HepG2 (cell line): ENCODE results near the gene USP35. TPM values are rescaled to one million over a fixed set of nuclear protein-coding genes. Genes with fewer than 3 reads are reported as not detected.

Source experiments
- AHR ChIP-seq: IDR thresholded peaks from 2 replicates; pipeline ENCODE4 v1.6.1; 2018; ENCODE audit warnings: missing genetic modification reagents, missing compliant biosample characterization
- CBX5 ChIP-seq: sonication (generic); formaldehyde crosslinking; IDR thresholded peaks from 2 replicates; pipeline ENCODE4 v1.4.0; 2020; ENCODE audit warnings: missing genetic modification reagents, borderline replicate concordance
- CEBPG ChIP-seq: IDR thresholded peaks from 2 replicates; pipeline ENCODE4 v1.6.1; 2016
- GABPA ChIP-seq, 2 experiments: IDR thresholded peaks; 2 replicates each; pipeline ENCODE4 v1.6.1; 2011 to 2016; ENCODE audit warnings: low read depth in 2 of 2, low read length in 1 of 2, missing biosample characterization in 1 of 2, missing genetic modification characterization in 1 of 2
- HIVEP1 ChIP-seq: sonication (generic); formaldehyde crosslinking; IDR thresholded peaks from 2 replicates; pipeline ENCODE4 v1.4.0; 2020; ENCODE audit warnings: mild to moderate bottlenecking, missing genetic modification reagents
- MLX ChIP-seq: IDR thresholded peaks from 2 replicates; pipeline ENCODE4 v1.6.1; 2016
- MTA3 ChIP-seq: sonication (generic); formaldehyde crosslinking; IDR thresholded peaks from 2 replicates; pipeline ENCODE4 v1.4.0; 2020; ENCODE audit warnings: missing genetic modification reagents
- NFAT5 ChIP-seq: sonication (generic); formaldehyde crosslinking; IDR thresholded peaks from 2 replicates; pipeline ENCODE4 v1.4.0; 2020; ENCODE audit warnings: missing genetic modification reagents
- NFIB ChIP-seq: sonication (generic); formaldehyde crosslinking; IDR thresholded peaks from 2 replicates; pipeline ENCODE4 v1.9.0; 2021; ENCODE audit warnings: missing genetic modification reagents, mild to moderate bottlenecking, borderline replicate concordance
- POLR2G ChIP-seq: fragments of 200-400 bp; formaldehyde crosslinking; IDR thresholded peaks from 2 replicates; pipeline ENCODE4 v1.6.1; 2018; ENCODE audit warnings: mild to moderate bottlenecking, low read depth, low read length, moderate library complexity
- SOX13 ChIP-seq, 3 experiments: fragments of 450-650 bp in 1 of 3; sonication (generic) in 1 of 3; formaldehyde crosslinking in 1 of 3; IDR thresholded peaks in 2 of 3; conservative IDR thresholded peaks in 1 of 3; 2 replicates each; pipeline versions ENCODE4 v1.5.0 to v1.6.1; 2016 to 2020; ENCODE audit warnings: antibody characterized with exemption in 1 of 3, mild to moderate bottlenecking in 1 of 3, missing compliant biosample characterization in 1 of 3, missing genetic modification reagents in 1 of 3, moderate library complexity in 1 of 3
- SP5 ChIP-seq: IDR thresholded peaks from 2 replicates; pipeline ENCODE4 v1.6.1; 2016; ENCODE audit warnings: low read depth, borderline replicate concordance
- ZBTB8A ChIP-seq: sonication (generic); formaldehyde crosslinking; IDR thresholded peaks from 2 replicates; pipeline ENCODE4 v1.4.0; 2020; ENCODE audit warnings: mild to moderate bottlenecking, low read depth, missing genetic modification reagents, borderline replicate concordance
- ZNF276 ChIP-seq: sonication (generic); formaldehyde crosslinking; IDR thresholded peaks from 2 replicates; pipeline ENCODE4 v1.4.0; 2020; ENCODE audit warnings: mild to moderate bottlenecking, low read depth, missing genetic modification reagents
- ZNF30 ChIP-seq: sonication (generic); formaldehyde crosslinking; IDR thresholded peaks from 2 replicates; pipeline ENCODE4 v1.5.0; 2020; ENCODE audit warnings: mild to moderate bottlenecking, missing genetic modification reagents
- ZNF414 ChIP-seq: sonication (generic); formaldehyde crosslinking; IDR thresholded peaks from 2 replicates; pipeline ENCODE4 v1.5.0; 2020; ENCODE audit warnings: missing genetic modification reagents
- ZNF496 ChIP-seq: sonication (generic); formaldehyde crosslinking; IDR thresholded peaks from 2 replicates; pipeline ENCODE4 v1.8.1; 2023; ENCODE audit warnings: mild to moderate bottlenecking, moderate library complexity, missing genetic modification reagents; ENCODE audit not compliant: insufficient replicate concordance
- ZNF784 ChIP-seq: sonication (generic); formaldehyde crosslinking; IDR thresholded peaks from 2 replicates; pipeline ENCODE4 v1.5.1; 2020; ENCODE audit warnings: missing genetic modification reagents, mild to moderate bottlenecking, borderline replicate concordance
- polyA plus RNA-seq, 8 experiments: library from polyadenylated mRNA; depleted of rRNA in 3 of 8; stranded (reverse) in 7 of 8; unstranded in 1 of 8; fragments of >200 nt; fragmentation: Illumina TruSeq in 4 of 8; extraction: Trizol in 4 of 8; gene quantifications; 2 replicates each; pipeline versions ENCODE4 v1.2.1 to v1.2.3, GENCODE V29; 2011 to 2016; ENCODE audit warnings: low read depth in 4 of 8, missing spikeins in 1 of 8, mixed read lengths in 1 of 8; ENCODE audit not compliant: insufficient read depth in 1 of 8
- total RNA-seq, 5 experiments: library from RNA; depleted of rRNA; stranded (reverse); fragments of >200 nt; fragmentation: Illumina TruSeq; extraction: Trizol; gene quantifications; 2 replicates each; pipeline ENCODE4 v1.2.3, GENCODE V29; 2016; ENCODE audit warnings: low read depth in 1 of 5

The USP35 gene
- total and polyA plus RNA-seq, 2 of the 13 experiments (the other 11 are each of a cell fraction or from before 2014, with no cell fraction given): 4.6 to 7.7 TPM

- TF ChIP-seq ZNF414 (CRISPR knock-in tag) (peak; percentile 95), MLX (CRISPR knock-in tag) (peak; percentile 63), AHR (CRISPR knock-in tag) (peak; percentile 20; the same call in 1 of the 2 replicates), NFAT5 (peak; percentile 65; the same call in 1 of the 2 replicates), CBX5 (peak; percentile 88), ZNF496 (no peak), SP5 (CRISPR knock-in tag) (peak; percentile 79), ZNF784 (CRISPR knock-in tag) (peak; percentile 75; the same call in 1 of the 2 replicates), ZNF276 (CRISPR knock-in tag) (0 out of 2 replicates have a peak, but pooled peaks have one; percentile 64), SOX13 (IDR thresholded peaks at IDR 0.05) (no peak), SOX13 (CRISPR knock-in tag; conservative IDR thresholded peaks at IDR 0.05 in 1 of 2, IDR thresholded peaks at IDR 0.05 in 1 of 2) (peak in 1 of 2 experiments; percentile 21; a peak in 1 of 4 replicates), ZNF30 (CRISPR knock-in tag) (no peak), GABPA (IDR thresholded peaks at IDR 0.05; ENCODE audit: low read depth, low read length) (peak; percentile 17; the same call in 1 of the 2 replicates), GABPA (CRISPR knock-in tag; IDR thresholded peaks at IDR 0.05; ENCODE audit: low read depth) (peak; percentile 75), ZBTB8A (CRISPR knock-in tag) (no peak), HIVEP1 (CRISPR knock-in tag) (peak; percentile 81), NFIB (CRISPR knock-in tag) (no peak), MTA3 (no peak), POLR2G (peak; percentile 82), CEBPG (CRISPR knock-in tag) (peak; percentile 45)
Observed at GRCh38 chr11:78188286-78189173, at the start of gene USP35, which contains the start of gene KCTD21 (continued).
